Neural progenitor cell (in vitro differentiated cells): Measurements from ENCODE around the gene SLCO1B1.

Experiments used
- CTCF ChIP-seq: fragments of 200-600 bp; sonication (generic); IDR thresholded peaks from 2 replicates; pipeline ENCODE4 v1.5.1; 2017; ENCODE audit warnings: antibody characterized with exemption, mild to moderate bottlenecking
- EZH2 ChIP-seq: fragments of 200-600 bp; sonication (generic); IDR thresholded peaks from 2 replicates; pipeline ENCODE4 v1.6.1; 2017; ENCODE audit warnings: antibody characterized with exemption, mild to moderate bottlenecking, moderate library complexity
- EZH2phosphoT487 ChIP-seq: fragments of 200-600 bp; sonication (generic); IDR thresholded peaks from 2 replicates; pipeline ENCODE4 v1.6.1; 2017; ENCODE audit warnings: antibody characterized with exemption

- no peak for TF ChIP-seq EZH2phosphoT487
- no peak for TF ChIP-seq CTCF
- no peak for TF ChIP-seq EZH2
Observed at GRCh38 chr12:21265932-21266331, 134.9 kb downstream of the SLCO1B1 start.
